Endodermal cell (in vitro differentiated cells): ENCODE measurements around the gene UBE2D1. TPM values are rescaled to one million over a fixed set of nuclear protein-coding genes. Genes with fewer than 3 reads are reported as not detected.

Experiments used
- DNase-seq: peaks from one replicate; pipeline ENCODE4 v3.0.0-alpha.2; 2017
- H3K27ac ChIP-seq: 2 replicates; pipeline ENCODE4 v1.5.1; 2013; ENCODE audit warnings: mild to moderate bottlenecking, low read depth, low read length, moderate library complexity
- H3K27me3 ChIP-seq: 2 replicates; pipeline ENCODE4 v1.6.1; 2013; ENCODE audit warnings: mild to moderate bottlenecking, low read length, moderate library complexity; ENCODE audit not compliant: insufficient read depth, control insufficient read depth, poor library complexity, severe bottlenecking
- H3K36me3 ChIP-seq: 2 replicates; pipeline ENCODE4 v1.7.0; 2013; ENCODE audit warnings: mild to moderate bottlenecking, low read length, moderate library complexity; ENCODE audit not compliant: control insufficient read depth, insufficient read depth
- H3K4me1 ChIP-seq: one replicate; pipeline ENCODE4 v1.7.0; 2013; ENCODE audit warnings: low read length; ENCODE audit not compliant: control insufficient read depth, insufficient read depth
- H3K4me3 ChIP-seq: 2 replicates; pipeline ENCODE4 v1.5.1; 2013; ENCODE audit warnings: mild to moderate bottlenecking, low read length, moderate library complexity
- H3K9ac ChIP-seq: 2 replicates; pipeline ENCODE4 v1.6.1; 2013; ENCODE audit warnings: mild to moderate bottlenecking, low read length, moderate library complexity; ENCODE audit not compliant: poor library complexity, severe bottlenecking; ENCODE audit errors: extremely low read depth
- H3K9me3 ChIP-seq: 2 replicates; pipeline ENCODE4 v1.6.1; 2013; ENCODE audit warnings: mild to moderate bottlenecking, low read length, moderate library complexity; ENCODE audit not compliant: control insufficient read depth
- H3K27ac Mint-ChIP-seq: 2 replicates; pipeline ENCODE4 v1.8.0; 2020; ENCODE audit warnings: mixed read lengths
- H3K27me3 Mint-ChIP-seq: 2 replicates; pipeline ENCODE4 v1.8.0; 2021; ENCODE audit warnings: mild to moderate bottlenecking, mixed read lengths; ENCODE audit not compliant: insufficient read depth
- H3K36me3 Mint-ChIP-seq: 2 replicates; pipeline ENCODE4 v1.8.0; 2020; ENCODE audit warnings: low read depth, mixed read lengths
- H3K4me1 Mint-ChIP-seq: 2 replicates; pipeline ENCODE4 v1.8.0; 2020; ENCODE audit warnings: mixed read lengths
- H3K4me3 Mint-ChIP-seq: 2 replicates; pipeline ENCODE4 v1.8.0; 2020; ENCODE audit warnings: mild to moderate bottlenecking, moderate library complexity, mixed read lengths
- H3K9me3 Mint-ChIP-seq: 2 replicates; pipeline ENCODE4 v1.8.0; 2020; ENCODE audit warnings: mild to moderate bottlenecking, mixed read lengths
- WGBS, 2 experiments: methylation state at CpG; one replicate each; pipeline versions ENCODE4 v1.1.5 to v1.1.7; 2013; ENCODE audit warnings: missing lambda C conversion rate in 2 of 2, mixed read lengths in 1 of 2; ENCODE audit not compliant: insufficient coverage in 1 of 2, insufficient read length in 1 of 2; 5-methylcytosine and 5-hydroxymethylcytosine counted together
- total RNA-seq, 2 donors: library from RNA; stranded (reverse); fragmentation: NEBNext Ultra II Directional in 1 of 2; extraction: Animal tissue kit (Norgen Biotek cat#: 25700) in 1 of 2; gene quantifications; 2 replicates in 1 of 2; 3 replicates in 1 of 2; pipeline ENCODE4 v1.2.1, GENCODE V29; 2021
- TF ChIP-seq, protein P1 (sequence below): fragments of 200-600 bp; sonication (generic); conservative IDR thresholded peaks from 2 replicates; pipeline ENCODE4 v1.5.0; 2021; ENCODE audit warnings: antibody characterized with exemption, mild to moderate bottlenecking

The UBE2D1 gene
- total RNA-seq, 2 donors from 2014 or later, result 28.9 to 33.0 TPM

DNA sequence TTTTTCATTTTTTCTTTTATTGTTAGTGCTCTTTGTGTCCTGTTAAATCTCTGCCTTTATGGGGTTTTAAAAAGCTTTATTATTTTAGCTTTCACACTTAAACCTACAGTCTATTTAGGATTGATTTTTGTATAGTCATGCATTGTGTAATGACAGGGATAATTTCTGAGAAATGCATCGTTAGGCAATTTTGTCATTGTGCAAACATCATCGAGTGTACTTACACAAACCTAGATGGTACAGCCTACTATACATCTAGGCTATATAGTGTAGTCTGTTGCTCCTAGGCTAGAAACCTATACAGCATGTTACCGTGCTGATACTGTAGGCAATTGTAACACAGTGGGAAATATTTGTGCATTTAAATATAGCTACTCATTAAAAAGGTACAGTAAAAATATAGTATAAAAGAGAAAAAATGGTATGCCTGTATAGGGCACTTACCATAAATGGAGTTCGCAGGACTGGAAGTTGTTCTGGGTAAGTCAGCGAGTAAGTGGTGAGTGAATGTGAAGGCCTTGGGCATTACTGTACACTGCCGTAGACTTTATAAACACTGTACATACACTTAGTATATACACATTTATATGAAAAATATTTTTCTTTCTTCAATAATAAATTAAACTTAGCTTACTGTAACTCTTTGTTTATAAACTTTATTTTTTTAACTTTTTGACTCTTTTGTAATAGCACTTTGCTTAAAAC is 16.0 kb downstream of the UBE2D1 start:
- no peaks in the 10 kb centered on the region for H3K9me3 ChIP-seq
- H3K9ac ChIP-seq, result no peak overlapping the region
- no peak for DNase-seq
- Mint-ChIP-seq H3K27me3 (no peaks in the 10 kb centered on the region), H3K36me3 (peaks cover 8% of the 10 kb centered on the region), H3K4me1 (peaks cover 20% of the 10 kb centered on the region), H3K9me3 (no peaks in the 10 kb centered on the region), H3K27ac (no peak overlapping the region), H3K4me3 (no peak overlapping the region)
- 96 to 100% methylated on average over 2 to 5 of the region's 6 CpGs for WGBS, 2 experiments
- H3K27ac ChIP-seq, result no peak overlapping the region
- no peak overlapping the region for H3K4me3 ChIP-seq
- H3K27me3 ChIP-seq, result no peaks in the 10 kb centered on the region
- no peaks in the 10 kb centered on the region for H3K36me3 ChIP-seq
- TF ChIP-seq, protein P1, sequence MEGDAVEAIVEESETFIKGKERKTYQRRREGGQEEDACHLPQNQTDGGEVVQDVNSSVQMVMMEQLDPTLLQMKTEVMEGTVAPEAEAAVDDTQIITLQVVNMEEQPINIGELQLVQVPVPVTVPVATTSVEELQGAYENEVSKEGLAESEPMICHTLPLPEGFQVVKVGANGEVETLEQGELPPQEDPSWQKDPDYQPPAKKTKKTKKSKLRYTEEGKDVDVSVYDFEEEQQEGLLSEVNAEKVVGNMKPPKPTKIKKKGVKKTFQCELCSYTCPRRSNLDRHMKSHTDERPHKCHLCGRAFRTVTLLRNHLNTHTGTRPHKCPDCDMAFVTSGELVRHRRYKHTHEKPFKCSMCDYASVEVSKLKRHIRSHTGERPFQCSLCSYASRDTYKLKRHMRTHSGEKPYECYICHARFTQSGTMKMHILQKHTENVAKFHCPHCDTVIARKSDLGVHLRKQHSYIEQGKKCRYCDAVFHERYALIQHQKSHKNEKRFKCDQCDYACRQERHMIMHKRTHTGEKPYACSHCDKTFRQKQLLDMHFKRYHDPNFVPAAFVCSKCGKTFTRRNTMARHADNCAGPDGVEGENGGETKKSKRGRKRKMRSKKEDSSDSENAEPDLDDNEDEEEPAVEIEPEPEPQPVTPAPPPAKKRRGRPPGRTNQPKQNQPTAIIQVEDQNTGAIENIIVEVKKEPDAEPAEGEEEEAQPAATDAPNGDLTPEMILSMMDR, result no peak
- H3K4me1 ChIP-seq, result no peaks in the 10 kb centered on the region

DNA sequence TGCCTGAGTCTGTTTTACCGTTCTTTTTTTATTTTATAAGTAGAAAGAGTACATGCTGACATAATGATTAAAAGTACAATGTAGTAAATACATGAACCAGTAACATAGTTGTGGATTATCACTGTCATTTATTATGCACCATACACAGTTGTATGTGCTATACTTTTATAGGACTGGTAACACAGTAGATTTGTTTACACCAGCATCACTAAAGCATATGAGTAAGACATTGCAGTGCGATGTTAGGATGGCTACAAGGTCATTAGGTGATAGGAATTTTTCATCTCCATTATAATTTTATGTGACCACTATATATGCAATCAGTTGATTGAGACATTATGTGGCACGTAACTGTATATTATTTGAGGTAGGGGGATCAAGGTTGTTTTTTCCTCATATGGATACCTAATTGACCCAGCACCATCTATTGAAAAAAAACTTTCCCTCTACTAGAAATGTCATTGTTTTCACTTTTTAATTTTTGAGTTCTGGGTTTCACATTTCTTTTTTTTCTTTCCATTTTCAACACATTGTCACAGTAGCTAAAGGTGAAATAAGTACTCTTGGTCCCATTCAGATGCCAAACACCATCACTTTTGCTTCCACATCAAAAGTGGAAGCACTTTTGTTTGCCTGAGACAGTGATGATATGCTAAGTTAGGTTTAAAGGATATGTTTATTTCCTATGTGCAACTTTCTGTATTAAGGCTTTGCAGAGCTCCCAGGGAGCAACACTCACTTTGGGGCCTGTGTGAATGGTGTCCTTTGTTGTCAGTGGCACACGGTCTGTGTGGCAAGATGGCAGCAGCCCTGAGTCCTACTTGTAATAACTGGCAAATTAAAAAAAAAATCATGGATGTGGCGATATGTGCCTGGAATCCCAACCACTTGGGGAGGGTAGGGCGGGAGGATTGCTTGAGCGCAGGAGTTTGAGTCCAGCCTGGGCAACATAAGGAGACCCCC is 17.1 kb downstream of the UBE2D1 start:
- H3K4me3 ChIP-seq, result no peak overlapping the region
- Mint-ChIP-seq H3K36me3 (peaks cover 2% of the 10 kb centered on the region), H3K4me3 (no peak overlapping the region), H3K9me3 (no peaks in the 10 kb centered on the region), H3K27ac (no peak overlapping the region), H3K4me1 (peaks cover 20% of the 10 kb centered on the region), H3K27me3 (no peaks in the 10 kb centered on the region)
- H3K9me3 ChIP-seq, result no peaks in the 10 kb centered on the region
- no peak overlapping the region for H3K9ac ChIP-seq
- no peak for DNase-seq
- no peaks in the 10 kb centered on the region for H3K4me1 ChIP-seq
- no peaks in the 10 kb centered on the region for H3K36me3 ChIP-seq
- no peaks in the 10 kb centered on the region for H3K27me3 ChIP-seq
- TF ChIP-seq, protein P1, result no peak
- H3K27ac ChIP-seq, result no peak overlapping the region
- WGBS, 2 experiments, result 99% methylated on average over 4 of the region's 7 CpGs; no CpG with 5 or more reads in 1 of the 2 experiments

DNA sequence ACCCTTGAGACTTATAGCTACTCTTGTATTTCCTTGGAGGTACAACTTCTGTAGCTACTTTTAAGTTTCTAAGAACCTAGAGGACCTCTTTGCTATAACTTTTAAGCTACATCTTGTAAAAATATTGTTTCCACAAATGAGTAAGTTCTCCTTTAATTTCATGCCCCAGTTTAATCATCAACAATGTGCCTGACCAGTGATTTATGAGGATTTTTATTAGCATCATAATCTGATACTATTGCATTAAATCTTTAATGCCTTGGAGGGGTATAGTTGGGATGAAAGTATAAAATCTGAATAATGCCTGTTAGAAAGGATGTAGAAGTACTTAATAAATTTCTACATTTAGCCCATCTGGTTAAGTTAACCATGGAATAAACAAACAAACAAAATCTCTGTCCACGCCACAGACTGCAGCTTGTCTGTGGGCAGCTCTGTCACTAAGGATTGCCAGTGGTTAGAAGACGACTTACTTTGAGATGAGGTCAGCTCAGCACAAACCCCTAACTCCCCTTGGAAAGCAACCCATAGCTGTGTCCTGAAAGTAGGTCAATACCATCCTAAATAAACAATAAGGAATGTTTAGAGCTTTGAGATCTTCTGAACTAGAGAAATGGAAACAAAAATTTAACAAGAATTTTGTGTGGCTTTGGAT is 18.3 kb downstream of the UBE2D1 start:
- TF ChIP-seq, protein P1, result no peak
- H3K27ac ChIP-seq, result no peak overlapping the region
- H3K36me3 ChIP-seq, result no peaks in the 10 kb centered on the region
- no peaks in the 10 kb centered on the region for H3K27me3 ChIP-seq
- H3K4me3 Mint-ChIP-seq, result no peak overlapping the region
- H3K9me3 Mint-ChIP-seq, result no peaks in the 10 kb centered on the region
- H3K9me3 ChIP-seq, result no peaks in the 10 kb centered on the region
- no peaks in the 10 kb centered on the region for H3K4me1 ChIP-seq
- peak overlapping the region; percentile 59 for H3K27ac Mint-ChIP-seq
- no peak for DNase-seq
- no peaks in the 10 kb centered on the region for H3K36me3 Mint-ChIP-seq
- WGBS, 2 experiments, result 86 to 93% methylated on average over 2 of the region's 2 CpGs
- H3K27me3 Mint-ChIP-seq, result no peaks in the 10 kb centered on the region
- H3K9ac ChIP-seq, result no peak overlapping the region
- H3K4me1 Mint-ChIP-seq, result peaks cover 17% of the 10 kb centered on the region
- no peak overlapping the region for H3K4me3 ChIP-seq
